ENCODE results near the gene DNM2. TPM values are rescaled to one million over a fixed set of nuclear protein-coding genes. Genes with fewer than 3 reads are reported as not detected.
"Not testable (repeated sequence)": the region's sequence is repeated elsewhere in the genome, so short reads cannot be mapped to it uniquely, and the experiment has no call there.

The DNM2 gene
- total RNA-seq, 1 donor from 2014 or later = 113 TPM

DNA sequence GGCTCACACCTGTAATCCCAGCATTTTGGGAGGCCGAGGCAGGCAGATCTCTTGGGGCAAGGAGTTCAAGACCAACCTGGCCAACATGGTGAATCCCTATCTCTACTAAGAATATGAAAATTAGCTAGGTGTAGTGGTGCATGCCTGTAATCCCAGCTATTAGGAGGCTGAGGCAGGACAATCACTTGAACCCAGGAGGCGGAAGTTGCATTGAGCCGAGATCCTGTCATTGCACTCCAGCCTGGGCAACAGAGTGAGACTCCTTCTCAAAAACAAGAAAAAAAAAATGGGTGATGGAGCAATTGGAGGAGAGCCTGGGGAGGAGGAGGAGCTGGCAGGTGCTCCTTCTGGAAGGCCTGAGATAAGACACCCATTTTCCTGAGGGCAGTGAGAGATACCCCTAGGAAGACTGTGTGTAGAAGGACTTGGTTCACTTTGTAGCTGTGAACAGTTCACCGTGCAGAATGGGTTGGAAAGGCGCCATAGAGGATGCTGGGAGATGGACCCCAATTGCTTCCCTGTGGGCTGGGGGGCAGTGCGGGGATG lies 144.8 kb downstream of the DNM2 start:
- peak overlapping the region; percentile 62 to 69 for H3K27ac ChIP-seq
- peaks cover 4 to 8% of the 10 kb centered on the region in 2 donors for H3K4me1 ChIP-seq
- DNase-seq (ENCODE audit: low spot score in 2 of 2) = no peak
- peak overlapping the region in 1 of 2 donors; percentile 44 for H3K4me3 ChIP-seq
- no peaks in the 10 kb centered on the region for H3K36me3 ChIP-seq
- TF ChIP-seq, protein P1, sequence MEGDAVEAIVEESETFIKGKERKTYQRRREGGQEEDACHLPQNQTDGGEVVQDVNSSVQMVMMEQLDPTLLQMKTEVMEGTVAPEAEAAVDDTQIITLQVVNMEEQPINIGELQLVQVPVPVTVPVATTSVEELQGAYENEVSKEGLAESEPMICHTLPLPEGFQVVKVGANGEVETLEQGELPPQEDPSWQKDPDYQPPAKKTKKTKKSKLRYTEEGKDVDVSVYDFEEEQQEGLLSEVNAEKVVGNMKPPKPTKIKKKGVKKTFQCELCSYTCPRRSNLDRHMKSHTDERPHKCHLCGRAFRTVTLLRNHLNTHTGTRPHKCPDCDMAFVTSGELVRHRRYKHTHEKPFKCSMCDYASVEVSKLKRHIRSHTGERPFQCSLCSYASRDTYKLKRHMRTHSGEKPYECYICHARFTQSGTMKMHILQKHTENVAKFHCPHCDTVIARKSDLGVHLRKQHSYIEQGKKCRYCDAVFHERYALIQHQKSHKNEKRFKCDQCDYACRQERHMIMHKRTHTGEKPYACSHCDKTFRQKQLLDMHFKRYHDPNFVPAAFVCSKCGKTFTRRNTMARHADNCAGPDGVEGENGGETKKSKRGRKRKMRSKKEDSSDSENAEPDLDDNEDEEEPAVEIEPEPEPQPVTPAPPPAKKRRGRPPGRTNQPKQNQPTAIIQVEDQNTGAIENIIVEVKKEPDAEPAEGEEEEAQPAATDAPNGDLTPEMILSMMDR (IDR thresholded peaks at IDR 0.05) = no peak
- no peaks in the 10 kb centered on the region for H3K27me3 ChIP-seq
- H3K9me3 ChIP-seq = no peaks in the 10 kb centered on the region
- intact Hi-C loops (cut with DNase I) = loop anchor here (5.0 kb wide), 1 partner anchor 45 kb away; no protein-coding TSS in a partner anchor

DNA sequence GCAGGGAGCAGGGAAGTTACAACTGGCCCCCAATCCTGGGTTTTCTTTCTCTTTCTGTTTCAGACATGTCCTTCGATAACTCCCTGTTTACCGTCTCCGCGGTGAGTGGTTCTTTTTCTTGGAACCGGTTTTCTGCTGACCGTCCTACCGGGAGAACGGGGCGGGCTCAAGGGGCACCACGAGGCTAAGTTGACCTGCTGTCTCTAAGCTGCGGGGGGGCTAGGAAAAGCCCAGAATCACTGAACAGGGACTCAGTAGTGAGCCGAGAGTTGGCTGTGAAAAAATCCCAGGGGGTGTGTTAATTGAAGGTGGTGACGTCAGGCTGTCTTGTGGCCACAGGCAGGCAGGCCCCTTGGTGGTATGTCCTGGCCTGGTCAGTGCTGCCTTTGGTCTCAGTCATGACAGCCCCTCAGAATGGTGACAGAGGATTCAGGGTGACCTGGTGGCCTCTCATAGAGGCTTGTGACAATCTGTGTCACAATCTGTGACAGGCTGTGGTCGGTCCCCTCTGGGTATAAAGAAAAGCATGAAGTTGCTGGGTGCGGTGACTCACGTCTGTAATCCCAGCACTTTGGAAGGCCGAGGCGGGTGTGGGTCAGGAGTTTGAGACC lies 145.3 kb downstream of the DNM2 start:
- Histone ChIP-seq H3K27ac (peak overlapping the region; percentile 62 to 69), H3K36me3 (no peaks in the 10 kb centered on the region), H3K4me1 (peaks cover 4 to 8% of the 10 kb centered on the region in 2 donors), H3K9me3 (no peaks in the 10 kb centered on the region), H3K27me3 (no peaks in the 10 kb centered on the region), H3K4me3 (peak overlapping the region in 1 of 2 donors; percentile 44)
- TF ChIP-seq, protein P1 (IDR thresholded peaks at IDR 0.05) = no peak
- peak; percentile 55 to 83 for DNase-seq (ENCODE audit: low spot score in 2 of 2)
- intact Hi-C loops (cut with DNase I) = loop anchor here (5.0 kb wide), 1 partner anchor 46 kb away; no protein-coding TSS in a partner anchor

DNA sequence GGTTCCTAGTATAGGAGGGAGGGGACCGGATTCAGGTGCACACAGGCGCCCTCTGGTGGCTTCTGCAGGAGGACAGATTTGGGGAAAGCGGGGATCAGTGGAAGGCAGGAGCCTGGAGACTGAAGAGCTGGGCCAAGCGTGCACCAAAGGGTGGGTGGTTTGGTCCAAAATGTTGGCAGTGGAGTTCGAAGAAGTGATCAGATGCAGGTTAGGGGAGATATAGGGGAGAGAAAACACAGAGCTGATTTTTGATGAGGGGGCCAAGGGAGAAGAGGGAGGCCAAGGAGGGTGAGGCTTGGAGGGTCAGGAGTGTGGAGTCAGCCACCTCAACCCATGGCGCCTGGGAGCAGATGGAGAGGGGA lies 146.6 kb downstream of the DNM2 start:
- peak overlapping the region; percentile 16 to 33 for H3K4me3 ChIP-seq
- peak overlapping the region in 1 of 2 donors; percentile 69 for H3K27ac ChIP-seq
- H3K27me3 ChIP-seq = no peaks in the 10 kb centered on the region
- no peaks in the 10 kb centered on the region for H3K36me3 ChIP-seq
- intact Hi-C loops (cut with DNase I) = loop anchor here (1.0 to 5.0 kb wide), 3 partner anchors 28 to 147 kb away; partner anchors contain the start of gene TMED1
- no peaks in the 10 kb centered on the region for H3K9me3 ChIP-seq
- H3K4me1 ChIP-seq = peaks cover 4 to 8% of the 10 kb centered on the region in 2 donors
- peak in 1 of 2 donors; percentile 89 for DNase-seq (ENCODE audit: low spot score in 2 of 2)
- TF ChIP-seq, protein P1 (IDR thresholded peaks at IDR 0.05) = peak; percentile 82 to 92 (median 89)

DNA sequence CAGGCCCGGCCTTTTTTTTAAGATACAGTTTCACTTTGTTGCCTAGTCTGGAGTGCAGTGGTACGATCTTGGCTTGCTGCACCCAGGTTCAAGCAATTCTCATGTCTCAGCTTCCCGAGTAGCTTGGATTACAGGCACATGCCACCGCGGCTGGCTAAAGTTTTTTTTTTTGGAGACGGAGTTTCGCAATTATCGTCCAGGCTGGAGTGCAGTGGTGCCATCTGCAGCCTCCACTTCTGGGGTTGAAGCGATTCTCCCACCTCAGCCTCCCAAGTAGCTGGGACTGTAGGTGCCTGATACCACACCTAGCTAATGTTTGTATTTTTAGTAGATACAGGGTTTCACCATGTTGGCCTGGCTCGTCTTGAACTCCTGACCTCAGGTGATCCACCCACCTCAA lies 148.6 kb downstream of the DNM2 start:
- Histone ChIP-seq H3K27ac (no peak overlapping the region), H3K9me3 (no peaks in the 10 kb centered on the region), H3K4me1 (peaks cover 7 to 8% of the 10 kb centered on the region in 2 donors), H3K36me3 (no peaks in the 10 kb centered on the region), H3K4me3 (no peak overlapping the region), H3K27me3 (no peaks in the 10 kb centered on the region)
- TF ChIP-seq, protein P1 (IDR thresholded peaks at IDR 0.05) = no peak
- no peak for DNase-seq (ENCODE audit: low spot score in 2 of 2)
- intact Hi-C loops (cut with DNase I) = no loop called here

DNA sequence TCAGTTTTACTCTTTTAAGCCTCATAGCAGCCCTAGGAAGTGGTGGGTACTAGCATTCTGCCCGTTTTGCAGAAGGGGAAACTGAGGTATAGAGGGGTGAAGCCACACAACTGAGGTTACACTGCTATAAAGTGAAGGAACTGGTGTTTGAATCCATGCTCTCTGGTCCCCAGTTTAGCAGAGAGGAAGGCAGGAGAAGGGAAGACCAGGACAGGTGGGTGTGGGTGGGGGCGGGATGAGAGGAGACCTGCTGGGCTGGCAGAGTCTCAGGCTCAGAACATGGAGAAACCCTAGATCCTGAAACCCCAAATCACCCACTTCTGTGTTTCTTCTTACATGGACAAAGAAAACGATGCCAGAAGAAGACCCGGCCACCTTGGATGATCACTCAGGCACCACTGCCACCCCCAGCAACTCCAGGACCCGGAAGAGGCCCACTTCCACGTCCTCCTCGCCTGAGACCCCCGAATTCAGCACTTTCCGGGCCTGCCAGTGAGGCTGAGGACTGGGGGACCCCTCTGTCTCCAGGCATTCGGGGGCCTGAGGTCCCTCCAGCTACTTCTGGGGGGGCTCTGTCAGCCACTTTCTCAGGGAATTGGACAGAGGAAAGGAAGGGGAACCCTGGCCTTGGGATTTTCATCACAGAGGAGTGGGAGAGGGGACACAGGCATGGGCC lies 151.1 kb downstream of the DNM2 start:
- DNase-seq (ENCODE audit: low spot score in 2 of 2) = no peak
- Histone ChIP-seq H3K4me1 (peaks cover 6 to 7% of the 10 kb centered on the region in 2 donors), H3K36me3 (no peaks in the 10 kb centered on the region), H3K27ac (no peak overlapping the region), H3K27me3 (no peaks in the 10 kb centered on the region), H3K9me3 (no peaks in the 10 kb centered on the region), H3K4me3 (no peak overlapping the region)
- intact Hi-C loops (cut with DNase I) = no loop called here
- TF ChIP-seq, protein P1 (IDR thresholded peaks at IDR 0.05) = no peak

DNA sequence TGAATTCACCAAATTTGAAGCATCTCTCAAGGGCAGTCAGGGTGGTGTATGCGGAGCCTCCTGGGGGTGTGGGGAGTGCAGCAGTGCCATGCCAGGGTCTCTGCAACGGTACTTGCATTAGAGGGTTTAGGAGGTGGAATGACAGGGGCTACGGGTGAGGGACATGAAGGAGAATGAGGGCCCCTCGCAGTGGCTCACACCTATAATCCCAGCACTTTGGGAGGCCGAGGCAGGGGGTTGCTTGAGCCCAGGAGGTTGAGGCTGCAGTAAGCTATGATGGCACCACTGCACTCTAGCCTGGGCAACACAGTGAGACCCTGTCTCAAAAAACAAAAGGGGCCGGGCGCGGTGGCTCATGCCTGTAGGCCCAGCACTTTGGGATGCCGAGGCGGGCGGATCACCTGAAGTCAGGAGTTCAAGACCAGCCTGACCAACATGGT lies 152.0 kb downstream of the DNM2 start:
- H3K36me3 ChIP-seq, H3K4me1 ChIP-seq, H3K9me3 ChIP-seq, H3K27ac ChIP-seq, H3K27me3 ChIP-seq: not testable (repeated sequence)
- intact Hi-C loops (cut with DNase I) = loop anchor here (2.0 to 5.0 kb wide), 2 partner anchors 215 to 667 kb away; partner anchors contain the start of genes CNN1 and ILF3
- H3K4me3 ChIP-seq = peak overlapping the region in 1 of 2 donors; percentile 66
- peak in 1 of 2 donors; percentile 69 for DNase-seq (ENCODE audit: low spot score in 2 of 2)
